CD14-positive monocyte (primary cell): ENCODE data around the gene RGS7. TPM values are rescaled to one million over a fixed set of nuclear protein-coding genes. Genes with fewer than 3 reads are reported as not detected.

Experiments used
- DNase-seq, 3 donors: peaks; one replicate each; pipeline ENCODE4 v3.0.0-alpha.2; 2011 to 2022
- H2AFZ ChIP-seq: 2 replicates; pipeline ENCODE4 v1.6.0; 2012; ENCODE audit warnings: mild to moderate bottlenecking, low read depth, low read length, inconsistent platforms; ENCODE audit not compliant: insufficient read depth, poor library complexity, severe bottlenecking
- H3K27ac ChIP-seq, 2 donors: 1 replicate in 1 of 2; 2 replicates in 1 of 2; pipeline ENCODE4 v1.5.1; 2012 to 2013; ENCODE audit warnings: low read length in 2 of 2, control low read depth in 1 of 2, inconsistent platforms in 1 of 2, low read depth in 1 of 2, mild to moderate bottlenecking in 1 of 2
- H3K27me3 ChIP-seq, 2 donors: one replicate each; pipeline versions ENCODE4 v1.6.0 to v1.6.1; 2011 to 2013; ENCODE audit warnings: low read length in 2 of 2; ENCODE audit not compliant: control insufficient read depth in 2 of 2, insufficient read depth in 2 of 2
- H3K36me3 ChIP-seq, 2 donors: replicated peaks in 1 of 2; 1 replicate in 1 of 2; 2 replicates in 1 of 2; pipeline versions ENCODE4 v1.5.1 to v1.6.1; 2012 to 2013; ENCODE audit warnings: low read length in 2 of 2, control low read depth in 1 of 2, inconsistent platforms in 1 of 2, mild to moderate bottlenecking in 1 of 2; ENCODE audit not compliant: insufficient read depth in 2 of 2, control insufficient read depth in 1 of 2
- H3K4me1 ChIP-seq, 2 donors: 1 replicate in 1 of 2; 2 replicates in 1 of 2; pipeline versions ENCODE4 v1.5.1 to v1.6.1; 2012 to 2013; ENCODE audit warnings: low read length in 2 of 2, control low read depth in 1 of 2, inconsistent platforms in 1 of 2, mild to moderate bottlenecking in 1 of 2, moderate library complexity in 1 of 2; ENCODE audit not compliant: insufficient read depth in 2 of 2, control insufficient read depth in 1 of 2
- H3K4me2 ChIP-seq: replicated peaks from 2 replicates; pipeline ENCODE3; 2012; ENCODE audit warnings: low read length, moderate library complexity, mild to moderate bottlenecking; ENCODE audit not compliant: poor library complexity, severe bottlenecking; ENCODE audit errors: extremely low read depth
- H3K4me3 ChIP-seq, 3 experiments: fragments of 200-600 bp in 1 of 3; sonication (generic) in 1 of 3; replicated peaks in 1 of 3; 1 replicate in 2 of 3; 2 replicates in 1 of 3; pipeline ENCODE4 v1.5.1; 2011 to 2013; ENCODE audit warnings: low read length in 3 of 3, mild to moderate bottlenecking in 3 of 3, control low read depth in 2 of 3, low read depth in 2 of 3, inconsistent platforms in 1 of 3, moderate library complexity in 1 of 3
- H3K79me2 ChIP-seq: 2 replicates; pipeline ENCODE4 v1.6.0; 2012; ENCODE audit warnings: mild to moderate bottlenecking, control low read depth, inconsistent platforms, low read length, moderate library complexity; ENCODE audit not compliant: insufficient read depth
- H3K9ac ChIP-seq: 2 replicates; pipeline ENCODE4 v1.6.0; 2017; ENCODE audit warnings: low read length, mild to moderate bottlenecking; ENCODE audit not compliant: insufficient read depth, poor library complexity, severe bottlenecking
- H3K9me3 ChIP-seq, 2 donors: replicated peaks in 1 of 2; 1 replicate in 1 of 2; 2 replicates in 1 of 2; pipeline versions ENCODE4 v1.5.1 to v1.6.1; 2012 to 2013; ENCODE audit warnings: low read length in 2 of 2, control low read depth in 1 of 2; ENCODE audit not compliant: control insufficient read depth in 1 of 2, insufficient read depth in 1 of 2
- H4K20me1 ChIP-seq: 2 replicates; pipeline ENCODE4 v1.6.0; 2012; ENCODE audit warnings: mild to moderate bottlenecking, low read length, control low read depth, moderate library complexity; ENCODE audit not compliant: insufficient read depth
- H3K27ac Mint-ChIP-seq, 7 donors: one replicate each; pipeline ENCODE4 v1.8.0; 2020; ENCODE audit warnings: mild to moderate bottlenecking in 7 of 7, mixed read lengths in 7 of 7, moderate library complexity in 6 of 7, inconsistent platforms in 2 of 7
- H3K27me3 Mint-ChIP-seq, 3 donors: one replicate each; pipeline ENCODE4 v1.8.0; 2021 to 2022; ENCODE audit warnings: low read depth in 3 of 3, mild to moderate bottlenecking in 3 of 3, mixed read lengths in 3 of 3, moderate library complexity in 3 of 3, inconsistent platforms in 1 of 3
- H3K36me3 Mint-ChIP-seq, 2 donors: one replicate each; pipeline ENCODE4 v1.8.0; 2020; ENCODE audit warnings: mixed read lengths in 2 of 2, inconsistent platforms in 1 of 2, mild to moderate bottlenecking in 1 of 2
- H3K4me1 Mint-ChIP-seq: one replicate; pipeline ENCODE4 v1.8.0; 2020; ENCODE audit warnings: mild to moderate bottlenecking, mixed read lengths
- H3K4me3 Mint-ChIP-seq, 2 donors: one replicate each; pipeline ENCODE4 v1.8.0; 2020; ENCODE audit warnings: mild to moderate bottlenecking in 2 of 2, mixed read lengths in 2 of 2, moderate library complexity in 1 of 2
- H3K9me3 Mint-ChIP-seq, 7 donors: one replicate each; pipeline ENCODE4 v1.8.0; 2020 to 2022; ENCODE audit warnings: mixed read lengths in 7 of 7, mild to moderate bottlenecking in 6 of 7, moderate library complexity in 6 of 7, inconsistent platforms in 2 of 7
- WGBS: methylation state at CpG from one replicate; pipeline ENCODE4 v1.1.5; 2013; ENCODE audit warnings: missing lambda C conversion rate; ENCODE audit not compliant: insufficient coverage; 5-methylcytosine and 5-hydroxymethylcytosine counted together
- intact Hi-C, 2 donors: fragments of 100-400 bp; cut with micrococcal nuclease; formaldehyde crosslinking; loops; one replicate each; pipeline versions ENCODE4 v1.15.0 to v1.15.1; 2023
- polyA plus RNA-seq, 3 donors: library from polyadenylated mRNA; depleted of rRNA in 1 of 3; unstranded in 2 of 3; stranded (reverse) in 1 of 3; fragments of 300-500 nt in 2 of 3; fragments of >200 nt in 1 of 3; fragmentation: Illumina TruSeq in 2 of 3; gene quantifications; 1 replicate in 2 of 3; 2 replicates in 1 of 3; pipeline ENCODE4 v1.2.3, GENCODE V29; 2012 to 2021
- TF ChIP-seq, protein P1 (sequence below): fragments of 200-600 bp; IDR thresholded peaks from one replicate; pipeline ENCODE4 v1.8.0; 2022; ENCODE audit warnings: antibody characterized with exemption, mild to moderate bottlenecking

The RGS7 gene
- polyA plus RNA-seq, 3 donors, result not detected

DNA sequence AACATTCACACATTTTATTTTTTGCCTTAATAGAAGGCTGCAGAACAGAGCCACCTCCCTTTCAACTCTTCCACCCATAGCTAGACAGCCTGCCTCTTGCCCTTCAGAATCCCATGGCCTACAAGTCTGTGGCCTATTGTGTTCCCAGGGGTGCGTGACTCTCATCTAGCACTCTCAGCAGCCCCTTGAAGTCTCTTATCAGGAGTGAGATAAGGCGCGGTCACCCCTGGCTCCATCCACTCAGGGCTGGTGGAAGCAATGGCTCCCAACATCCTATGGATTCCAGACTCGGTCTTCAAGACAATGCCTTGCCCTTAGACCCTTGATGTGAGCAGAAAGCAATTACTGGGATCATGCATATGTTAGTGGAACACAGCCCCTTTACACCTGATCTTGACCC, 480.9 kb downstream of the RGS7 start:
- Histone ChIP-seq H3K27me3 (no peaks in the 10 kb centered on the region), H3K27ac (no peak overlapping the region), H2AFZ (no peak overlapping the region), H3K36me3 (no peaks in the 10 kb centered on the region), H3K4me1 (no peaks in the 10 kb centered on the region), H4K20me1 (no peaks in the 10 kb centered on the region), H3K4me2 (no peak overlapping the region), H3K4me3 (no peak overlapping the region), H3K9ac (no peak overlapping the region), H3K79me2 (no peaks in the 10 kb centered on the region), H3K9me3 (peaks cover 0 to 3% of the 10 kb centered on the region in 2 donors)
- no peak for DNase-seq
- H3K9me3 Mint-ChIP-seq, result peaks cover 0 to 14% (median 6%) of the 10 kb centered on the region in 7 donors
- H3K36me3 Mint-ChIP-seq, result no peaks in the 10 kb centered on the region
- no peak overlapping the region for H3K27ac Mint-ChIP-seq
- 90% methylated on average over 3 of the region's 4 CpGs for WGBS
- TF ChIP-seq, protein P1, sequence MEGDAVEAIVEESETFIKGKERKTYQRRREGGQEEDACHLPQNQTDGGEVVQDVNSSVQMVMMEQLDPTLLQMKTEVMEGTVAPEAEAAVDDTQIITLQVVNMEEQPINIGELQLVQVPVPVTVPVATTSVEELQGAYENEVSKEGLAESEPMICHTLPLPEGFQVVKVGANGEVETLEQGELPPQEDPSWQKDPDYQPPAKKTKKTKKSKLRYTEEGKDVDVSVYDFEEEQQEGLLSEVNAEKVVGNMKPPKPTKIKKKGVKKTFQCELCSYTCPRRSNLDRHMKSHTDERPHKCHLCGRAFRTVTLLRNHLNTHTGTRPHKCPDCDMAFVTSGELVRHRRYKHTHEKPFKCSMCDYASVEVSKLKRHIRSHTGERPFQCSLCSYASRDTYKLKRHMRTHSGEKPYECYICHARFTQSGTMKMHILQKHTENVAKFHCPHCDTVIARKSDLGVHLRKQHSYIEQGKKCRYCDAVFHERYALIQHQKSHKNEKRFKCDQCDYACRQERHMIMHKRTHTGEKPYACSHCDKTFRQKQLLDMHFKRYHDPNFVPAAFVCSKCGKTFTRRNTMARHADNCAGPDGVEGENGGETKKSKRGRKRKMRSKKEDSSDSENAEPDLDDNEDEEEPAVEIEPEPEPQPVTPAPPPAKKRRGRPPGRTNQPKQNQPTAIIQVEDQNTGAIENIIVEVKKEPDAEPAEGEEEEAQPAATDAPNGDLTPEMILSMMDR, result no peak
- H3K27me3 Mint-ChIP-seq, result peaks cover 0 to 2% (median 0%) of the 10 kb centered on the region in 3 donors
- no peaks in the 10 kb centered on the region for H3K4me1 Mint-ChIP-seq
- H3K4me3 Mint-ChIP-seq, result no peak overlapping the region
- intact Hi-C loops, result no loop called here

DNA sequence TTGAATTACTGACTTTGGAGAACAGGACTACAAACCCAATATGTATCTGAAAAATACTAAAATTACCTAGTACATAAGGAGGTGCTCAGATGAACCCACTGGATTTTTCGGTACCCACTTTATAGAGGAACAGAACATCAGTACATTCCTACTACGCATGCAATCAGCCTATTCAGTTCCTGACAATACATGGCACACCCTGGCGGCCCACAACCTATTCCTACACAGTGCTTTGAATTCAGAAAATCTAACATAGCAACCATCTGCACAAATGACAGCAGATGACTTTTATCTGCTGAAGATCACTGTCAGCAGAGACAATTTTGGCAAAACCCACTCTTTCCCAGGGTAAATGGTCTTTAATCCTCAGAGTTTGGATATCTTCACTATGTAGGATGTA, 487.9 kb downstream of the RGS7 start:
- Histone ChIP-seq H3K4me3 (no peak overlapping the region), H3K27me3 (no peaks in the 10 kb centered on the region), H3K36me3 (no peaks in the 10 kb centered on the region), H2AFZ (no peak overlapping the region), H3K4me1 (no peaks in the 10 kb centered on the region), H3K4me2 (no peak overlapping the region), H3K9me3 (no peaks in the 10 kb centered on the region), H3K79me2 (no peaks in the 10 kb centered on the region), H4K20me1 (no peaks in the 10 kb centered on the region), H3K9ac (no peak overlapping the region), H3K27ac (no peak overlapping the region)
- H3K9me3 Mint-ChIP-seq, result peaks cover 0 to 16% (median 4%) of the 10 kb centered on the region in 7 donors
- H3K27me3 Mint-ChIP-seq, result peaks cover 0 to 2% (median 2%) of the 10 kb centered on the region in 3 donors
- TF ChIP-seq, protein P1, result no peak
- H3K4me3 Mint-ChIP-seq, result no peak overlapping the region
- 80% methylated on average over 3 of the region's 3 CpGs for WGBS
- H3K4me1 Mint-ChIP-seq, result no peaks in the 10 kb centered on the region
- H3K36me3 Mint-ChIP-seq, result no peaks in the 10 kb centered on the region
- no peak for DNase-seq
- intact Hi-C loops, result no loop called here
- no peak overlapping the region for H3K27ac Mint-ChIP-seq
